Esophagus squamous epithelium (tissue), 4 donors: ENCODE data around the gene SLC25A33.

Experiments
- CTCF ChIP-seq, 6 experiments: fragments of 450-650 bp in 4 of 6; fragments of 200-600 bp in 2 of 6; sonication (generic) in 2 of 6; IDR thresholded peaks; one replicate each; pipeline ENCODE4 v1.5.1; 2016 to 2019; ENCODE audit warnings: antibody characterized with exemption in 6 of 6, mild to moderate bottlenecking in 4 of 6, moderate library complexity in 4 of 6
- POLR2A ChIP-seq, 4 donors: fragments of 450-650 bp; IDR thresholded peaks; one replicate each; pipeline ENCODE4 v1.6.1; 2017; ENCODE audit warnings: antibody characterized with exemption in 4 of 4, mild to moderate bottlenecking in 4 of 4, moderate library complexity in 3 of 4

- TF ChIP-seq CTCF (IDR thresholded peaks at IDR 0.05): no peak
- TF ChIP-seq POLR2A (IDR thresholded peaks at IDR 0.05): no peak
Measured at GRCh38 chr1:9577423-9577822, 38.2 kb downstream of the SLC25A33 start.
